Dendritic cell treated with granulocyte-macrophage colony-stimulating factor and Interleukin-4, amounts not matched to agents 40 ng/mL and 50 ng/mL, for 4 days (primary cell): ENCODE measurements around the gene LAT.
A peak's percentile ranks its signal among the peaks of the same experiment; 100 is the strongest.
"Not testable (repeated sequence)": the region's sequence is repeated elsewhere in the genome, so short reads cannot be mapped to it uniquely, and the experiment has no call there.

Source experiments
- H3K27ac Mint-ChIP-seq: one replicate; pipeline ENCODE4 v1.8.0; 2022; ENCODE audit warnings: mild to moderate bottlenecking, mixed read lengths
- H3K27me3 Mint-ChIP-seq: one replicate; pipeline ENCODE4 v1.8.0; 2022; ENCODE audit warnings: mild to moderate bottlenecking, mixed read lengths
- H3K36me3 Mint-ChIP-seq: one replicate; pipeline ENCODE4 v1.8.0; 2022; ENCODE audit warnings: low read depth, mixed read lengths
- H3K4me1 Mint-ChIP-seq: one replicate; pipeline ENCODE4 v1.8.0; 2022; ENCODE audit warnings: low read depth, mixed read lengths
- H3K4me3 Mint-ChIP-seq: one replicate; pipeline ENCODE4 v1.8.0; 2022; ENCODE audit warnings: mild to moderate bottlenecking, moderate library complexity, mixed read lengths
- H3K9me3 Mint-ChIP-seq: one replicate; pipeline ENCODE4 v1.8.0; 2022; ENCODE audit warnings: mixed read lengths
- intact Hi-C: fragments of 100-400 bp; cut with micrococcal nuclease; formaldehyde crosslinking; loops from one replicate; pipeline ENCODE4 v1.15.0; 2022

LAT gene

GRCh38 chr16:28964072-28964471 is 20.8 kb upstream of the LAT start:
- Mint-ChIP-seq H3K9me3 (no peaks in the 10 kb centered on the region), H3K4me1 (no peaks in the 10 kb centered on the region), H3K27ac (no peak overlapping the region), H3K36me3 (peaks cover 73% of the 10 kb centered on the region), H3K27me3 (no peaks in the 10 kb centered on the region), H3K4me3 (no peak overlapping the region)
- intact Hi-C loops, result no loop called here

GRCh38 chr16:28964496-28964895 is 20.4 kb upstream of the LAT start:
- Mint-ChIP-seq H3K9me3 (no peaks in the 10 kb centered on the region), H3K4me1 (no peaks in the 10 kb centered on the region), H3K27me3 (no peaks in the 10 kb centered on the region), H3K27ac (no peak overlapping the region), H3K36me3 (peaks cover 68% of the 10 kb centered on the region), H3K4me3 (no peak overlapping the region)
- intact Hi-C loops, result no loop called here

- H3K36me3 Mint-ChIP-seq, result peaks cover 42% of the 10 kb centered on the region
- intact Hi-C loops, result no loop called here
- no peaks in the 10 kb centered on the region for H3K4me1 Mint-ChIP-seq
- no peaks in the 10 kb centered on the region for H3K9me3 Mint-ChIP-seq
- H3K27ac Mint-ChIP-seq, result no peak overlapping the region
- no peak overlapping the region for H3K4me3 Mint-ChIP-seq
- H3K27me3 Mint-ChIP-seq, result no peaks in the 10 kb centered on the region
Measured at GRCh38 chr16:28967156-28967555, 17.7 kb upstream of the LAT start.

- H3K4me3 Mint-ChIP-seq, H3K27ac Mint-ChIP-seq, H3K9me3 Mint-ChIP-seq, H3K4me1 Mint-ChIP-seq, intact Hi-C loops, H3K27me3 Mint-ChIP-seq: not testable (repeated sequence)
- H3K36me3 Mint-ChIP-seq, result peaks cover 22% of the 10 kb centered on the region
Measured at GRCh38 chr16:28969696-28970095, 15.2 kb upstream of the LAT start.

GRCh38 chr16:28974007-28974436 is 10.8 kb upstream of the LAT start:
- intact Hi-C loops, result loop anchor here (1.0 kb wide), 1 partner anchor 24 kb away; the partner anchor contains the start of gene NFATC2IP
- peak overlapping the region; percentile 88 for H3K4me3 Mint-ChIP-seq
- peaks cover 40% of the 10 kb centered on the region for H3K4me1 Mint-ChIP-seq
- H3K9me3 Mint-ChIP-seq, result no peaks in the 10 kb centered on the region
- peaks cover 40% of the 10 kb centered on the region for H3K36me3 Mint-ChIP-seq
- H3K27ac Mint-ChIP-seq, result peak overlapping the region; percentile 94
- H3K27me3 Mint-ChIP-seq, result no peaks in the 10 kb centered on the region

GRCh38 chr16:28974437-28975157 is 10.3 kb upstream of the LAT start, which contains the start of gene SPNS1:
TSS of gene SPNS1 (plus strand) at chr16:28974778. CDS start at chr16:28975152, 374 bp downstream.
- intact Hi-C loops, result loop anchor here (1.0 kb wide), 1 partner anchor 24 kb away; the partner anchor contains the start of gene NFATC2IP
- peak within 1 kb of the TSS; percentile 88 for H3K4me3 Mint-ChIP-seq

GRCh38 chr16:28975158-28975599 is 9.7 kb upstream of the LAT start:
- Mint-ChIP-seq H3K9me3 (no peaks in the 10 kb centered on the region), H3K27me3 (no peaks in the 10 kb centered on the region), H3K4me3 (peak overlapping the region; percentile 88), H3K27ac (peak overlapping the region; percentile 94), H3K4me1 (peaks cover 40% of the 10 kb centered on the region), H3K36me3 (peaks cover 52% of the 10 kb centered on the region)
- intact Hi-C loops, result no loop called here

More at GRCh38 chr16:28974437-28975157, 10.3 kb upstream of the LAT start, which contains the start of gene SPNS1:
- no peaks in the 10 kb centered on the region for H3K9me3 Mint-ChIP-seq
- peaks cover 40% of the 10 kb centered on the region for H3K4me1 Mint-ChIP-seq
- peaks cover 46% of the 10 kb centered on the region for H3K36me3 Mint-ChIP-seq
- H3K27ac Mint-ChIP-seq, result peak within 1 kb of the TSS; percentile 94
- no peaks in the 10 kb centered on the region for H3K27me3 Mint-ChIP-seq

GRCh38 chr16:28977703-28978662 is 6.9 kb upstream of the LAT start:
- peaks cover 8% of the 10 kb centered on the region for H3K9me3 Mint-ChIP-seq
- H3K27ac Mint-ChIP-seq, result no peak overlapping the region
- peaks cover 80% of the 10 kb centered on the region for H3K36me3 Mint-ChIP-seq
- intact Hi-C loops, result no loop called here
- H3K27me3 Mint-ChIP-seq, result no peaks in the 10 kb centered on the region
- no peak overlapping the region for H3K4me3 Mint-ChIP-seq
- peaks cover 40% of the 10 kb centered on the region for H3K4me1 Mint-ChIP-seq

- H3K36me3 Mint-ChIP-seq, result peaks cover 87% of the 10 kb centered on the region
- intact Hi-C loops, H3K27ac Mint-ChIP-seq, H3K9me3 Mint-ChIP-seq, H3K4me3 Mint-ChIP-seq, H3K27me3 Mint-ChIP-seq: not testable (repeated sequence)
- H3K4me1 Mint-ChIP-seq, result peaks cover 50% of the 10 kb centered on the region
Measured at GRCh38 chr16:28980330-28980729, 4.5 kb upstream of the LAT start.

GRCh38 chr16:28980929-28981328 is 3.9 kb upstream of the LAT start:
- H3K27me3 Mint-ChIP-seq, result peaks cover 3% of the 10 kb centered on the region
- H3K36me3 Mint-ChIP-seq, result peaks cover 93% of the 10 kb centered on the region
- intact Hi-C loops, result no loop called here
- H3K4me3 Mint-ChIP-seq, result no peak overlapping the region
- peaks cover 8% of the 10 kb centered on the region for H3K9me3 Mint-ChIP-seq
- H3K4me1 Mint-ChIP-seq, result peaks cover 48% of the 10 kb centered on the region
- H3K27ac Mint-ChIP-seq, result no peak overlapping the region

GRCh38 chr16:28981517-28981916 is 3.3 kb upstream of the LAT start:
- intact Hi-C loops, result no loop called here
- Mint-ChIP-seq H3K36me3 (peaks cover 96% of the 10 kb centered on the region), H3K9me3 (peaks cover 8% of the 10 kb centered on the region), H3K27ac (no peak overlapping the region), H3K4me1 (peaks cover 42% of the 10 kb centered on the region), H3K4me3 (no peak overlapping the region), H3K27me3 (peaks cover 3% of the 10 kb centered on the region)

GRCh38 chr16:28982418-28982817 is 2.4 kb upstream of the LAT start:
- Mint-ChIP-seq H3K4me3 (no peak overlapping the region), H3K36me3 (peaks cover 96% of the 10 kb centered on the region), H3K27ac (no peak overlapping the region), H3K27me3 (peaks cover 3% of the 10 kb centered on the region), H3K9me3 (peaks cover 16% of the 10 kb centered on the region), H3K4me1 (peaks cover 37% of the 10 kb centered on the region)
- intact Hi-C loops, result no loop called here

- peaks cover 3% of the 10 kb centered on the region for H3K27me3 Mint-ChIP-seq
- H3K4me3 Mint-ChIP-seq, result no peak overlapping the region
- H3K9me3 Mint-ChIP-seq, result peaks cover 18% of the 10 kb centered on the region
- peaks cover 31% of the 10 kb centered on the region for H3K4me1 Mint-ChIP-seq
- peaks cover 96% of the 10 kb centered on the region for H3K36me3 Mint-ChIP-seq
- H3K27ac Mint-ChIP-seq, result no peak overlapping the region
- intact Hi-C loops, result no loop called here
Measured at GRCh38 chr16:28982949-28983348, 1.9 kb upstream of the LAT start.

GRCh38 chr16:28983644-28984043 is 1.2 kb upstream of the LAT start:
- H3K4me3 Mint-ChIP-seq, result no peak overlapping the region
- peaks cover 96% of the 10 kb centered on the region for H3K36me3 Mint-ChIP-seq
- H3K9me3 Mint-ChIP-seq, result peaks cover 18% of the 10 kb centered on the region
- intact Hi-C loops, result no loop called here
- peaks cover 3% of the 10 kb centered on the region for H3K27me3 Mint-ChIP-seq
- H3K27ac Mint-ChIP-seq, result peak overlapping the region; percentile 17
- H3K4me1 Mint-ChIP-seq, result peaks cover 24% of the 10 kb centered on the region
